Stimulated activated CD4-positive, alpha-beta T cell treated with anti-CD3 and anti-CD28 coated beads, Interleukin-1b, Interleukin-23, amount 100 ng/mL, for 4 hours (primary cell): ENCODE measurements around the gene EPHA3.

ENCODE experiments used
- DNase-seq, 2 donors: peaks; one replicate each; pipeline ENCODE4 v3.0.0-alpha.2; 2020; ENCODE audit warnings: low read depth in 2 of 2

Gene EPHA3

DNA sequence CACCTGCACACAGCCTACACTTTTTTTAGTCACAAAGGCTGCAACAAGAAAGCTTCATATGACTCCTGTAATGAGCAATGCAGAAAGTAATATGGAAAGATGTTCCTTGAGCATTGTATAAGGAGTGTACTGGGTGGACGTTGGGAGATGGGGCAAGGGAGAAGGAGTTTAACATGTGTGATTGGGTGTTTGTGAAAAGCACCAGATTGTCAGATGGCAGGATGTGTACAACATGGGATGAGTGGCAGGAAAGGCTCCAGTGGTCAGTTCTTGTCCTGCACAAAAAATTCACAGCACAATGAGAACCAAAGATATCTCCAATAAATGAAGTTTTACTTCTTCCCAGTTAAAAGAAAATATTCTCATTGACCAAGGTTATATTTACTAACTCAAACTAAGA is 255.1 kb downstream of the EPHA3 start:
- DNase-seq: no peak

DNA sequence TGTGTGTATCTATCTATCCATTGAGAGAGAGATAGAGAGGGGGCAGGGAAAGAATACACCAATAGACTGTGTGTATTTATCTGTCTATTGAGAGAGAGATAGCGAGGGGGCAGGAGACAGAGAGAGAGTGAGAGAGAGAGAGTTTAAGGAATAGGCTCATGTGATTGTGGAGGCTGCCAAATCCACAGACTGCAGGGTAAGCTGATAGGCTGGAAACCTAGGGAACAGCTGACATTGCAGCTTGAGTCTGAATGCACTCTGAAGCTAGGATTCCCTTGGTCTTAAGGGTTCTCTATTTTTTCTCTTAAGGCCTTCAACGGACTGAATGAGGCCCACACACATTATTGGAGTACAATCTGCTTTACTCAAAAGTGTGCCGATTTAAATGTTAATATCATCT is 255.8 kb downstream of the EPHA3 start:
- no peak for DNase-seq

GRCh38 chr3:89364314-89364713 is 256.9 kb downstream of the EPHA3 start:
- DNase-seq: no peak

DNA sequence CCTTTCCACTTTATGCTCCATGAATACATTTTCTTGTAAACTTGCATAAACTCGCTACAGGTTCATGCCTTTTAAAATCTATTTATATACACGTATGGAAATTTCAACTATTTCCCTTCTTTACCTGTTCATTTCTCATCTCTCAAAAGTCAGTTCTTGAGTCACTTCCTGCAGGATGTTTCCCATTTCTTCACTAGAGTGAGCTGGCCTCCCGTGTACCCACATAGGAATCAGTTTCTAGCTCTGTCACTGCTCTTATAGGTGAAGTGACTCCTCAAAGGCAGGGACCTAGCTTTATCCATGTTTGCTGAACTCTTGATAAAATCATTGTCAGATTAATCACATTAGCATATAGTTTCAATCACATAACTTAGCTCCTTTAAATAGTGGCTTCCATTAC is 259.7 kb downstream of the EPHA3 start:
- no peak for DNase-seq

DNA sequence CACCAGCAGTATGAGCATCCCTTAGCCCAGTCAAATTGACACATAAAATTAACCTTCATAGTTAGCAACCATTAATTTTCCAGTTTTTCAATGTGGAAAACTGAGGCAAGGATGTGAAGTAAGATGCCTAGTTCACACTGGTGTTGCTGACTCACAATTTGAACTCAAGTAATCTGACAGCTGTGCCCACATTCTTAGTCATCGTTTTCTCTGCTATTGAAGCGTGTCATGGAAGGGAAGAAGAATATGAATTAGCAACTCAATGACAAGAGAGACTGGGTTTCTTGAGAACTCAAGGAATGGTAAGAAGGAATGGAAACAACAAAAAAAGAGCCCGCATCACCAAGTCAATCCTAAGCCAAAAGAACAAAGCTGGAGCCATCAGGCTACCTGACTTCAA is 261.4 kb downstream of the EPHA3 start:
- DNase-seq: no peak

- DNase-seq: no peak
Observed at GRCh38 chr3:89372456-89372855, 265.0 kb downstream of the EPHA3 start.

- no peak for DNase-seq
Observed at GRCh38 chr3:89373434-89373833, 266.0 kb downstream of the EPHA3 start.

- DNase-seq: no peak
Observed at GRCh38 chr3:89375451-89375850, 268.0 kb downstream of the EPHA3 start.

DNA sequence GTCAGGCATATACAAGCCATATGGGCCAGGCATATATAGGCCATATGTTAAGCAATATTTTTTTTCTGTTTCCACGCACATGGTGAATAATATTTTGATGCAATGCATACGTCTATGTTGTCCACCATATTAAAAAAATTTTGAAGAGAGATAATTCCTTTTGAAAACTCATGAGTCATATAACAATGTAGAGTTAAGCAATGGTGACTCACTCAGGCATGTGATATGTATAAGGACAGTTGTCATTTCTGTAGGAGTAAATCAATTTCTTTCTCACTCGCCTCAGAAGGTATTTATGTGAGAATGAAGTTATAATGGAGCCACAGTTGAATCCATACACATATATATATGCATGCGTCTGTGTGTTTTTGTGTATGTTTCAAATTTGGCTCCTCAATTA is 272.6 kb downstream of the EPHA3 start:
- DNase-seq: no peak

DNA sequence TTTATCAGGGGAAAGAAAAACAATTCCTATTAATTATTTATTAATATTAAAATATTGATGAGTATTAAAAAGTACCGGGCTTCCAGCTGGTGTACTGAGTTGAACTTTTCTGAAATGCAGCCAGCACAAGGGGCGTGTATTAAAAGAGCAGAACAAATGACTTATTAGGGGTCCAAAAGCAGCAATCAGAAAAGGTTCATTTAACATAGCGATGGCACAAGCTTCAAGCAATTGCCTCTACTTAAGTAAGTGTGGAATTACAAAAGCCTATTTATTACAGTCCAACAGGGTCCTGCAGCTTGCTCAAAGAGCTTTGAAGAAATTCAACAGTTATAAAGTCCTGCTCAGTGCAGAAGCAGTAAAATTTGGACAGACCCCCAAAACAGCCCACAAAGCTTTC is 285.6 kb downstream of the EPHA3 start:
- DNase-seq: no peak

DNA sequence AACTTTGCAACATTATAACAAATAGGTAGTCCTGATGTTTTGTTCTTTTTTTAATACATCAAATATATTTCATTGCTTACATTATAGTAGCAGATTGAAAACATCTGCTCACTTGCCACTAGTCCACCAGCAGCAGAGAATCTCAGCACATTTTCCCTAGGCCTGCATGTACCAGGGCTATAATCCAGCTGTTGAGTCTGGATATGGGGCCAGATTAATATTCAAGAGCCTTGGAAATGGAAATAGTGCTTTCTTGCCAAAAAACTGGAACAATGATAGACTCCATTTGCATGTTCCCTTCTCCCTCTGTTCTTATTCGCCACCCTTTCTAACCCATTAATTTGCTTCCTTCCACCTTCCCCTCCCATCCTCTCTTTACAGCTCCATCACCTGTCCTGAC is 288.0 kb downstream of the EPHA3 start:
- no peak for DNase-seq

DNA sequence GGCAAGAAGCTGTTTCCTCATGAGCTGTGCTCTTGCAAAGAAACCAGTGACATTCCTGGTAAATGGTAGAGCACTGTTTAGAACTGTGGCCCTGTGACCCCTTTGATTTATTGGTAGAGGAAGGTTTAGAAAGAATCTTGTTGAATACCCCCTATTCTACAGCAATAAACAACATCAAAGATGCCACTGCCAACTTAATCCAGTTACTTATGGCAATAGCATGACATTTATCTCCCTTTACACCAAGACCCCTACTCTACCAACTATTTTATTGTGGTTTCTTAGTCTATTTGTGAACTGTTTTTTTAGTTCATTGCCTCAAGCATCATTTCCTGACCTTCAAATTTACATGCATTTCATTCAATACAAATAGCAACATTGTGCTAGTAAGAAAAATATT is 288.6 kb downstream of the EPHA3 start:
- no peak for DNase-seq

- no peak for DNase-seq
Observed at GRCh38 chr3:89402051-89402450, 294.6 kb downstream of the EPHA3 start.

DNA sequence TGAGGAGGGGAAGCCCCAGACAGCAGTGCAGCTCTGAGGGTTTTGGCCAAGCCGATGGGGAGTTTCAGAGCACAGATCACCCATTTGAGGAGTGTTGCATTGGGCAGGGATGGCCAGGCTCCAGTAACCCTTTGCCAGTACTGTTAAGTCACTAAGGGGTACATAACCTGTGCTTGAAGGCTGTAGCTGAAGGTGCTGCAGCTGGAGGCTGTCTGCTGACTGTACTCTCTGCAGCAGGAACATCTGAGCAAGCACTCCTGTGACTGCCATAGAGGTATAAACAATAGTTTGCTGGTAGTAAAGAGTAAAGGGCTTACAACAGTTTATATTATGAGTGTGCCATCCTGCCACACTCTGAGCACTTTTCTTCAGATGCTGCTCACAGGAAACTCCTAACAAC is 297.8 kb downstream of the EPHA3 start:
- DNase-seq: no peak

DNA sequence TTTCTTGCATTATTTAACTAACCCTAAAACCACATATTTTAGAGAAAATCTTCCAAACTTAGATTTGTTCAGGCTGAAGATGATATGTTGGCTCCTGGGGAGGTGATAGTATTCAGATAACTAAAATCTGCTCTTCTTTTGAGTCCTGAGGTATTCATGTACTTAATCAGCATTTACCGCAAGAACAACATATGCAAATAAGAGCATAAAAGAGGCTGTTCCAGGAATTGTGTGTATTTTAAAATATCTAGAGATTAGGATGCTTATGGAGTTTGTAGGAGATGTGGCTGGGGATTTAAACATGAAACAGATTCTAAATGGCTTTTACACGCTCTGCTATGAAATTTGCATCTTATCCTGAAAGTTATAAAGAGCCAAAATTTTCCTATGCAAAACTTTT is 298.2 kb downstream of the EPHA3 start:
- no peak for DNase-seq

DNA sequence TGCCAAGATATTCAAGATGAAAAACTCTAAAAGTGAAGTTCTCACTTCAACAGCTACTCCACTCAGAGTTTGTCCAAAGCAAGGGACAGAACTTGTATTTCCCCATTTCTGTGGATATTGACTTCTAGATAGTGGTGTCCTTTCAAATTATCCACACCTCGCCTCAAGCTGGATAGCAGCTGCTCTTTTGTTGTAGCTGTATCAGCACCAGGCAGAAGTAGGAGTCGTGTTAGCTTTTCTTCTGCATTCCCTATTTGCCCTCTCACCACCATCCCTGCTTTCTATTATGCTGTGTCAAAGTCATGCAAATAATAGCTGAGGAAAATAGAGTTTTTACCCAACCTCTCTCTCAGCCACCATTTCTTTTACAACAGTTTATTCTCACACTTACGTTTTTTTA is 303.8 kb downstream of the EPHA3 start:
- no peak for DNase-seq

DNA sequence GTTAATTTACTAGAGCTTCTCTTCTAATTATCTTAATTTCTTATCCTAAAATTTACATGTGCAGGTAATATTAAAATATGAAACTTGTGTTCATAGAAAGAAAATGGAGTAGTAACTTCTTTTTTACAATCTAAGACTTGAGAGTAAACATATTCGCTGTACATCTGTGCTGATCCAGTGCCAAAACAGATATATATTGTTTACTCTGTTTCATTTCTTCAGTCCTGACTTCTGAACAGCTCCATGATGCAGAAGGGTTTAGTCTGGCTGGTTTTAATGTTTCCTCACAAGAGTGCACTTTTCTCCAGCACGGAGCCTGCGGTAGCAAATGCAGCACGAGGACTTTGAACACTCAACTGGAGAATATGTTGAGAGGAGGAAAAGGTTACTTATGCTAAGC is 306.8 kb downstream of the EPHA3 start:
- DNase-seq: no peak

DNA sequence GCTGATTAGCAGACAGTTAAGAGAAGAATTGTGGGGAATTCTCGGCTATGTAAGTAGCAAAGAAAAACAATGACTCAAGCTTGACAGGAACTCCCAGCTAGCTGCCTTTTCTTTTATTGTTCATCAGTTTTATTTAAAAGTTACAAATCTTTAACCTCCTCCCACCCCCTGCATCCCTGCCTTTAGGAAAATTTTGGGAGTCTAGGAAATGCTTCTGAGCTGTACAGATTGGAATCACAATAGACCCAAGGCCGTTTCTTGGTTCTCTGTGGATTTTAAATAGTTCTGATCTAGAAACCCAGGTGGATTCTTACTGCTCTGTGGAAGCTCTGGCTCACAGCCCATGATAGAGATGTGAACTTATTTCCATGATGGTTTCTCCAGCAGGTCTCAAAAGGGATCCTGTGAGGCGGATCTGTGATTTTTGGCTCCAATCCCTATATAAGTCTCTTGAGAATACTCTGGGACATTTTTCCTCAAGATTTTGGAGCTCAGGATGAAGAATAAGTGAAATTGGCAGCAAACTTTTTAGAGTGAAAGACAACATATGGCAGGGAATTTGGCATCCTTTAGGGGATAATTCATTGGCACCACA is 312.3 kb downstream of the EPHA3 start:
- no peak for DNase-seq

- DNase-seq: no peak
Observed at GRCh38 chr3:89426060-89426459, 318.6 kb downstream of the EPHA3 start.

GRCh38 chr3:89434621-89435380 is 327.4 kb downstream of the EPHA3 start:
- no peak for DNase-seq

DNA sequence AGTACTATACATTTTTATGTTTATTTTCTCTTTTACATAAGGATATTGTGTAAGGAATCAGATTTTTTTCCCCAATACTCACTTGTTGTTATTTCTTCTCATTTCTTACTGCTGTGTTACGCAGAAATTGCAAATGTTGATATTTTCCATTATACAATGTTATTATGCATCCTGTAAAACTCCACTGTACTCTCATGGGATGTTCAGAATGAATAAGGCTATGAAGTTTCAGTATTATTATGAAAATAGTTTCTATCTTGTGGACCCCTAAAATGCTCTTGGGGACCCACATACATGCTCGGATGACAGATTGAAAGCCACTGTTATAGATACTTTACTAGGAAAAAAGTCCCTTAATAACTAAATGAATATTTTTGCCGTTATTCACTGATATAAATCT is 329.4 kb downstream of the EPHA3 start:
- no peak for DNase-seq

DNA sequence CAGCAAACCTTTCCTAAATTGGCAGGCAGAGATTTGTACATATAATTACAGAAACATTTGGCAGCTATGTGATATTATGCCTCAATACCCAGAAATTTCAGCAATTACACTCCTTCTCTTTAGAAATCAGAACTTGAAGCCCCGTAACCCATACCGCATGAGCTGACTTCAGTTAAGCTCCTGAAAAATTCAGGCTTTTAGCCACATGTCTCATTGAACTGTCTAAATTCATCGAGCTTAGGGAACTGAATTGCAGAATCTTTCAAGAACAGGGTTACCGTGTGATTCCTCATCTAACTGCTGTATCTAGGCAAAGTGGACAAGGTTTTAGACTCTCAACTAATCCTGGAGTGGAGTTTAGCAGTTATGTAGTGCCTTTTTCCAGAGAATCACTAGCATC is 333.0 kb downstream of the EPHA3 start:
- no peak for DNase-seq

DNA sequence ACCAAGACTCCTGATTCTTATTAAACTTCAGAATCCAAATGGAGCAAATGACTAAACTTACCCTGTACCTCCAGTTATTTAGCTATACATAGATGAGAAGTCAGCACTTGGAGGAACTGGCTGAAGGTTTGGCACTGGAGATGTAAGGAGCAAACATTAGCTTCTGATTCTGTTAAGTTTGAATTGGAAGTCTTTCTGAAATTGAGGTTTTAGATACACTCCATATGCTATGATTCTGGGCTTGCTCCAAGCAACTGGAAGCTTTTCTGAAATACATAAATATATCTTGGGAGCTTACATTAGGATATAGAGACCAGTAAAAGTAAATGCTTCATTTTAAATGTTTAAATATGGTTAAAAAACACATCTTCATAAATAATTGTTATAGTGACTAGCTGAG is 333.7 kb downstream of the EPHA3 start:
- no peak for DNase-seq

DNA sequence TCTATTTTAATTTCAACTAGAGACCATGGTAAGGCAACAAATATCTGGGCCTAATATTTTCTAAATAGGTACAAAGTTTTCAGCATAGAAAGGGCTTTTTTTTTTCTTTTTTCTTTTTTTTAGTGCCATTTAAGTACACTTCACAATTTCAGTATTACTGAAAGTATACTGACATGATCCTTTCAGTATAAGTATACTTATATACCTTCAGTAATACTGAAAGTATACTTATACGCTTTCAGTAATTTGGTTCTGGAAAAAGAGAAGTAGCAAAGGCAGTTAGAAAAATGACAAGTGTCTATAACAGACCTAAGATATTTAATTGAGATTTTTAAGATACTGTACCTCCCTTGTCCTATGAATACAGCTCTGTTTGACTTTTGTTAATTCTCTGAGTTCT is 339.2 kb downstream of the EPHA3 start:
- DNase-seq: no peak
